K562 (cell line): ENCODE results near the gene ZNF775. TPM values are rescaled to one million over a fixed set of nuclear protein-coding genes. Genes with fewer than 3 reads are reported as not detected.

ENCODE experiments used
- ATAC-seq: fragments of 200-7000 bp; cut with Tn5 transposase; 3 replicates; pipeline ENCODE4 v1.9.1; 2020; ENCODE audit warnings: moderate library complexity
- BruUV-seq: library from RNA; stranded (reverse); fragments of 400-500 nt; replicated peaks from 2 replicates; lab custom pipeline; 2021; lab: Mats Ljungman, UMichigan
- CTCF ChIA-PET: fragments of 300-600 bp; formaldehyde crosslinking; extraction: SDS; loops from one replicate; lab custom pipeline; 2021; ENCODE audit warnings: low intra/inter-chr PET ratio; lab: Yijun Ruan, JAX
- POLR2A ChIA-PET: fragments of 300-600, 350-650 bp; sonication (Branson Sonifier 250); formaldehyde crosslinking; extraction: SDS; loops from one replicate; lab custom pipeline; 2021; ENCODE audit warnings: antibody characterized with exemption, inconsistent platforms; lab: Yijun Ruan, JAX
- DNase-seq, 4 experiments: peaks; one replicate each; pipeline versions ENCODE4 v3.0.0 to v3.0.0-alpha.2; 2011 to 2018; ENCODE audit warnings: low spot score in 3 of 4, mixed read lengths in 3 of 4; ENCODE audit errors: extremely low read depth in 1 of 4
- FAIRE-seq: peaks from 2 replicates; lab custom pipeline; 2011; peaks lifted over from hg19 to GRCh38; lab: Jason Lieb, UNC
- H2AFZ ChIP-seq: 2 replicates; pipeline ENCODE4 v1.6.0; 2011; ENCODE audit warnings: low read depth, low read length, control low read depth, inconsistent platforms
- H3K27ac ChIP-seq: fragments of 200-600 bp; 3 replicates; pipeline ENCODE4 v1.8.0; 2011; ENCODE audit warnings: low read depth, mild to moderate bottlenecking, control low read depth, inconsistent platforms, low read length, moderate library complexity, mixed read lengths; ENCODE audit errors: extremely low read depth
- H3K27me3 ChIP-seq, 2 experiments: fragments of 300-600 bp in 1 of 2; 2 replicates in 1 of 2; 3 replicates in 1 of 2; pipeline versions ENCODE4 v1.6.0 to v1.8.0; 2011; ENCODE audit warnings: inconsistent platforms in 2 of 2, low read length in 2 of 2, mild to moderate bottlenecking in 1 of 2, mixed read lengths in 1 of 2, moderate library complexity in 1 of 2; ENCODE audit not compliant: control insufficient read depth in 2 of 2, insufficient read depth in 2 of 2
- H3K36me3 ChIP-seq: fragments of 300-600 bp; 3 replicates; pipeline ENCODE4 v1.8.0; 2011; ENCODE audit warnings: mild to moderate bottlenecking, low read length, inconsistent platforms; ENCODE audit not compliant: control insufficient read depth, insufficient read depth
- H3K4me1 ChIP-seq, 2 experiments: fragments of 200-600 bp in 1 of 2; replicated peaks in 1 of 2; 2 replicates in 1 of 2; 3 replicates in 1 of 2; pipeline versions ENCODE4 v1.5.1 to v1.8.0; 2011; ENCODE audit warnings: inconsistent platforms in 2 of 2, low read length in 2 of 2, mild to moderate bottlenecking in 1 of 2, mixed read lengths in 1 of 2, moderate library complexity in 1 of 2; ENCODE audit not compliant: control insufficient read depth in 2 of 2, insufficient read depth in 2 of 2
- H3K4me2 ChIP-seq: 2 replicates; pipeline ENCODE4 v1.6.1; 2011; ENCODE audit warnings: low read length, control low read depth, inconsistent platforms, mixed read lengths; ENCODE audit not compliant: insufficient read depth
- H3K4me3 ChIP-seq: fragments of 200-600 bp; sonication (generic), shearing (Covaris generic); 2 replicates; pipeline ENCODE4 v1.5.1; 2016; ENCODE audit warnings: control low read depth, inconsistent platforms
- H3K79me2 ChIP-seq: fragments of 200-600 bp; 3 replicates; pipeline ENCODE4 v1.8.0; 2011; ENCODE audit warnings: low read length, inconsistent platforms; ENCODE audit not compliant: control insufficient read depth, insufficient read depth
- H3K9ac ChIP-seq, 2 experiments: 2 replicates each; pipeline versions ENCODE4 v1.6.0 to v1.6.1; 2011; ENCODE audit warnings: low read depth in 2 of 2, low read length in 2 of 2, control low read depth in 1 of 2, inconsistent platforms in 1 of 2, mild to moderate bottlenecking in 1 of 2, mixed read lengths in 1 of 2; ENCODE audit not compliant: insufficient read depth in 1 of 2
- H3K9me1 ChIP-seq: one replicate; pipeline ENCODE4 v1.6.0; 2011; ENCODE audit warnings: inconsistent platforms, mild to moderate bottlenecking, low read length, moderate library complexity; ENCODE audit not compliant: control insufficient read depth, insufficient read depth
- H3K9me3 ChIP-seq: replicated peaks from 2 replicates; pipeline ENCODE4 v1.5.1; 2011; ENCODE audit warnings: low read depth, low read length, inconsistent platforms; ENCODE audit not compliant: control insufficient read depth, insufficient read depth
- H4K20me1 ChIP-seq: replicated peaks from 2 replicates; pipeline ENCODE4 v1.6.1; 2011; ENCODE audit warnings: low read length, inconsistent platforms, mixed read lengths; ENCODE audit not compliant: control insufficient read depth, insufficient read depth
- CAMTA2 ChIP-seq: fragments of 250-450 bp; sonication (Bioruptor Pico); conservative IDR thresholded peaks from 2 replicates; pipeline ENCODE4 v1.5.1; 2022
- ETS2 ChIP-seq: IDR thresholded peaks from 2 replicates; pipeline ENCODE4 v1.6.1; 2016; ENCODE audit warnings: borderline replicate concordance, missing genetic modification characterization, mild to moderate bottlenecking, moderate library complexity, missing compliant biosample characterization; ENCODE audit not compliant: poor library complexity, severe bottlenecking
- GABPA ChIP-seq: fragments of 200-800 bp; sonication (Bioruptor generic); conservative IDR thresholded peaks from 2 replicates; pipeline ENCODE4 v1.6.1; 2016; ENCODE audit warnings: low read depth, missing genetic modification characterization, missing compliant biosample characterization
- HSF4 ChIP-seq: fragments of 250-450 bp; sonication (Bioruptor Pico); IDR thresholded peaks from 2 replicates; pipeline ENCODE4 v2.1.2; 2022; ENCODE audit warnings: mild to moderate bottlenecking, moderate library complexity, borderline replicate concordance
- NONO ChIP-seq, 2 experiments: fragments of 200-400 bp in 1 of 2; fragments of 450-650 bp in 1 of 2; formaldehyde crosslinking in 1 of 2; IDR thresholded peaks; 2 replicates each; pipeline ENCODE4 v1.6.1; 2017; ENCODE audit warnings: low read depth in 2 of 2, mild to moderate bottlenecking in 2 of 2, moderate library complexity in 2 of 2, low read length in 1 of 2
- NRF1 ChIP-seq, 2 experiments: fragments of 450-650 bp; IDR thresholded peaks in 1 of 2; conservative IDR thresholded peaks in 1 of 2; 2 replicates each; pipeline ENCODE4 v1.6.1; 2014; ENCODE audit warnings: mild to moderate bottlenecking in 2 of 2
- SPI1 ChIP-seq: IDR thresholded peaks from 2 replicates; pipeline ENCODE4 v1.6.1; 2011; ENCODE audit warnings: low read depth, low read length, control low read depth, borderline replicate concordance
- TCF7L2 ChIP-seq: fragments of 150-350 bp; IDR thresholded peaks from 2 replicates; pipeline ENCODE4 v1.6.1; 2016; ENCODE audit warnings: low read depth, mild to moderate bottlenecking, low read length, moderate library complexity
- ZBTB5 ChIP-seq: fragments of 450-650 bp; IDR thresholded peaks from 2 replicates; pipeline ENCODE4 v1.6.1; 2017; ENCODE audit warnings: antibody characterized with exemption
- ZNF449 ChIP-seq: fragments of 250-450 bp; sonication (Bioruptor Pico); IDR thresholded peaks from 2 replicates; pipeline ENCODE4 v1.8.0; 2022; ENCODE audit warnings: moderate library complexity, mild to moderate bottlenecking, inconsistent platforms
- WGBS: fragments of 100-300 bp; shearing (Covaris generic); methylation state at CpG from one replicate; pipeline ENCODE4 v1.1.6; 2016; ENCODE audit warnings: low coverage, mixed read lengths; ENCODE audit not compliant: insufficient coverage; ENCODE audit errors: missing lambda C conversion rate; 5-methylcytosine and 5-hydroxymethylcytosine counted together
- in situ Hi-C: fragments of 300-500 bp; cut with MboI; formaldehyde crosslinking; loops from 4 replicates; pipeline ENCODE4 v1.15.0; 2018; ENCODE audit warnings: inconsistent platforms, mixed read lengths
- intact Hi-C: fragments of 100-400 bp; cut with micrococcal nuclease; formaldehyde crosslinking; loops from 2 replicates; pipeline ENCODE4 v1.14.2; 2022
- polyA plus RNA-seq, 8 experiments: library from polyadenylated mRNA; depleted of rRNA in 4 of 8; stranded (reverse) in 5 of 8; unstranded in 3 of 8; fragments of >200 nt; fragmentation: Nextera tagmentation in 2 of 8; fragmentation: Illumina TruSeq in 1 of 8; extraction: Ambion mirVana in 2 of 8; extraction: Trizol in 1 of 8; gene quantifications; 2 replicates each; pipeline versions ENCODE4 v1.2.1 to v1.2.3, GENCODE V29; 2011 to 2014; ENCODE audit warnings: inconsistent platforms in 1 of 8, missing spikeins in 1 of 8
- total RNA-seq, 7 experiments: library from RNA; depleted of rRNA in 6 of 7; stranded (reverse); fragments of >200 nt in 6 of 7; fragmentation: Illumina TruSeq in 2 of 7; extraction: Trizol in 2 of 7; gene quantifications; 2 replicates each; pipeline versions ENCODE4 v1.2.1 to v1.2.3, GENCODE V29; 2011 to 2021; ENCODE audit warnings: low replicate concordance in 1 of 7
- TF ChIP-seq, protein P1 (sequence below): fragments of 450-650 bp; formaldehyde crosslinking; IDR thresholded peaks from 2 replicates; pipeline ENCODE4 v1.4.0; 2020; ENCODE audit warnings: mild to moderate bottlenecking, moderate library complexity
- TF ChIP-seq, protein P2 (sequence below): fragments of 250-450 bp; sonication (Bioruptor Pico); IDR thresholded peaks from 2 replicates; pipeline ENCODE4 v1.4.0; 2020; ENCODE audit warnings: borderline replicate concordance

The ZNF775 gene
- total and polyA plus RNA-seq, 9 of the 15 experiments (the other 6 are each of a cell fraction or from before 2014, with no cell fraction given), result 0.04 to 18.7 (median 4.9) TPM

GRCh38 chr7:150428671-150429451 is 49.7 kb downstream of the ZNF775 start:
- TF ChIP-seq GABPA (tag) (peak; percentile 25; the same call in 1 of the 2 replicates), SPI1 (0 out of 2 replicates have a peak, but pooled peaks have one; percentile 23), ETS2 (tag) (no peak), HSF4 (CRISPR knock-in tag) (no peak), ZBTB5 (no peak), NRF1 (conservative IDR thresholded peaks at IDR 0.05 in 1 of 2, IDR thresholded peaks at IDR 0.05 in 1 of 2) (peak in 1 of 2 experiments; percentile 22; a peak in 1 of 4 replicates), TCF7L2 (no peak), NONO (IDR thresholded peaks at IDR 0.05; ENCODE audit: low read depth in 2 of 2, low read length in 1 of 2) (no peak), CAMTA2 (no peak), ZNF449 (CRISPR knock-in tag) (peak; percentile 6; the same call in 1 of the 2 replicates)
- TF ChIP-seq, protein P1, sequence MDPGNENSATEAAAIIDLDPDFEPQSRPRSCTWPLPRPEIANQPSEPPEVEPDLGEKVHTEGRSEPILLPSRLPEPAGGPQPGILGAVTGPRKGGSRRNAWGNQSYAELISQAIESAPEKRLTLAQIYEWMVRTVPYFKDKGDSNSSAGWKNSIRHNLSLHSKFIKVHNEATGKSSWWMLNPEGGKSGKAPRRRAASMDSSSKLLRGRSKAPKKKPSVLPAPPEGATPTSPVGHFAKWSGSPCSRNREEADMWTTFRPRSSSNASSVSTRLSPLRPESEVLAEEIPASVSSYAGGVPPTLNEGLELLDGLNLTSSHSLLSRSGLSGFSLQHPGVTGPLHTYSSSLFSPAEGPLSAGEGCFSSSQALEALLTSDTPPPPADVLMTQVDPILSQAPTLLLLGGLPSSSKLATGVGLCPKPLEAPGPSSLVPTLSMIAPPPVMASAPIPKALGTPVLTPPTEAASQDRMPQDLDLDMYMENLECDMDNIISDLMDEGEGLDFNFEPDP (CRISPR knock-in tag), result no peak
- TF ChIP-seq, protein P2, sequence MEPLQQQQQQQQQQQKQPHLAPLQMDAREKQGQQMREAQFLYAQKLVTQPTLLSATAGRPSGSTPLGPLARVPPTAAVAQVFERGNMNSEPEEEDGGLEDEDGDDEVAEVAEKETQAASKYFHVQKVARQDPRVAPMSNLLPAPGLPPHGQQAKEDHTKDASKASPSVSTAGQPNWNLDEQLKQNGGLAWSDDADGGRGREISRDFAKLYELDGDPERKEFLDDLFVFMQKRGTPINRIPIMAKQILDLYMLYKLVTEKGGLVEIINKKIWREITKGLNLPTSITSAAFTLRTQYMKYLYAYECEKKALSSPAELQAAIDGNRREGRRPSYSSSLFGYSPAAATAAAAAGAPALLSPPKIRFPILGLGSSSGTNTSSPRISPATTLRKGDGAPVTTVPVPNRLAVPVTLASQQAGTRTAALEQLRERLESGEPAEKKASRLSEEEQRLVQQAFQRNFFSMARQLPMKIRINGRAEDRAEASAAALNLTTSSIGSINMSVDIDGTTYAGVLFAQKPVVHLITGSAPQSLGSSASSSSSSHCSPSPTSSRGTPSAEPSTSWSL (CRISPR knock-in tag), result no peak
- TF ChIP-seq, all 486 proteins: peak for 4
- Histone ChIP-seq H3K79me2 (no peaks in the 10 kb centered on the region), H3K27ac (no peak overlapping the region), H3K4me3 (no peak overlapping the region), H3K9me1 (no peaks in the 10 kb centered on the region), H3K4me1 (peaks cover 21 to 23% of the 10 kb centered on the region in 2 experiments), H2AFZ (peak overlapping the region; percentile 7; the same call in 1 of the 2 replicates), H3K4me2 (no peak overlapping the region), H3K27me3 (no peaks in the 10 kb centered on the region), H4K20me1 (no peaks in the 10 kb centered on the region), H3K36me3 (no peaks in the 10 kb centered on the region), H3K9me3 (no peaks in the 10 kb centered on the region), H3K9ac (peak overlapping the region in 1 of 2 experiments; percentile 10; a peak in 1 of 4 replicates)
- ATAC-seq, result no peak
- intact Hi-C loops (no loop called here), in situ Hi-C loops (no loop called here)
- peak in 1 of 4 experiments; percentile 13 for DNase-seq
- WGBS, result 19% methylated on average over 11 of the region's 11 CpGs
- ChIA-PET POLR2A (interaction anchor here (0.6 to 1.6 kb wide), 5 partner anchors 9 to 36 kb away, joined by 3 to 5 read pairs (median 3); no protein-coding TSS in a partner anchor), CTCF (no interaction called here)
- FAIRE-seq, result no peak
- BruUV-seq, result no TSS peak
